ENCODE measurements around the gene FARP1. TPM values are rescaled to one million over a fixed set of nuclear protein-coding genes. Genes with fewer than 3 reads are reported as not detected.

The FARP1 gene
- polyA plus RNA-seq, 2 of the 4 experiments (the other 2 are of a cell fraction), result 9.4 to 13.0 TPM

DNA sequence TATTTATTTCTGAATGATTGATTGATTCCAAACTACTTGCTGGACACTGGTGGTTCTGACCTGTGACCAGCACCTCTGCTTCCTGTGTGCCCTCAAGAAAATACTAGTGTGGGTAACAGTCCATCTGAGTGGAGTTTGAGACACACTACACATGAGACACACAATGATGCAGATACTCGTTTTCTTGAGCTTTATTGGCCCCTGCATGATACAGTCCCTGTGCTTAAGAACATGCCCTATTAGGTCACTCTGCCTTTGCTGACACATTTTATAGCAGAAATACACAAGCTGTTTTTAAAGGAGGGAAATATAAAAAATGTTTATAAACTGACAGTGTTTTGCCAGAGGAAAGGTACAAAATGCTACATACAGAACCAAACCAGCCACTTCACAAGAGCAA, 307.1 kb downstream of the FARP1 start:
- Histone ChIP-seq H3K4me2 (no peak overlapping the region), H3K4me1 (peaks cover 17% of the 10 kb centered on the region; the same call in 2 of the 3 replicates), H3K4me3 (no peak overlapping the region), H3K9me3 (no peaks in the 10 kb centered on the region), H3K27ac (no peak overlapping the region)
- CTCF ChIA-PET, result interaction anchor here (0.9 to 2.4 kb wide), 10 partner anchors 9 to 397 kb away, joined by 3 to 8 read pairs (median 4); no protein-coding TSS in a partner anchor
- DNase-seq (ENCODE audit: low read depth in 1 of 2, low spot score in 1 of 2), result no peak
- 86% methylated on average over 1 of the region's 1 CpG for WGBS (ENCODE audit: missing lambda C conversion rate)
- no peak for FAIRE-seq
- no peak for ATAC-seq
- no peak for TF ChIP-seq RCOR1 (IDR thresholded peaks at IDR 0.05; ENCODE audit: low read depth, low read length)
- no peak for TF ChIP-seq HOXA7 (CRISPR knock-in tag; IDR thresholded peaks at IDR 0.05)
- no peak for TF ChIP-seq FOSL2 (IDR thresholded peaks at IDR 0.05)
- no peak for TF ChIP-seq FOSL2 (CRISPR knock-in tag; IDR thresholded peaks at IDR 0.05)
- TF ChIP-seq SREBF2 (IDR thresholded peaks at IDR 0.05), result no peak
- TF ChIP-seq, protein P1, sequence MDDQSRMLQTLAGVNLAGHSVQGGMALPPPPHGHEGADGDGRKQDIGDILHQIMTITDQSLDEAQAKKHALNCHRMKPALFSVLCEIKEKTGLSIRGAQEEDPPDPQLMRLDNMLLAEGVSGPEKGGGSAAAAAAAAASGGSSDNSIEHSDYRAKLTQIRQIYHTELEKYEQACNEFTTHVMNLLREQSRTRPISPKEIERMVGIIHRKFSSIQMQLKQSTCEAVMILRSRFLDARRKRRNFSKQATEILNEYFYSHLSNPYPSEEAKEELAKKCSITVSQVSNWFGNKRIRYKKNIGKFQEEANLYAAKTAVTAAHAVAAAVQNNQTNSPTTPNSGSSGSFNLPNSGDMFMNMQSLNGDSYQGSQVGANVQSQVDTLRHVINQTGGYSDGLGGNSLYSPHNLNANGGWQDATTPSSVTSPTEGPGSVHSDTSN (IDR thresholded peaks at IDR 0.05), result no peak
- no peak for TF ChIP-seq JUNB (IDR thresholded peaks at IDR 0.05)
- no peak for TF ChIP-seq ZC3H11A (IDR thresholded peaks at IDR 0.05)
- no peak for TF ChIP-seq HEYL (CRISPR knock-in tag; IDR thresholded peaks at IDR 0.05)
- no peak for TF ChIP-seq POLR2A (IDR thresholded peaks at IDR 0.05; ENCODE audit: low read length)
- no peak for TF ChIP-seq ZNF302 (CRISPR knock-in tag; IDR thresholded peaks at IDR 0.05)
- no peak for TF ChIP-seq HDAC2 (IDR thresholded peaks at IDR 0.05)
- TF ChIP-seq CHD4 (IDR thresholded peaks at IDR 0.05; ENCODE audit: borderline replicate concordance), result no peak
- no peak for TF ChIP-seq BHLHE40 (IDR thresholded peaks at IDR 0.05; ENCODE audit: low read depth, low read length)
- TF ChIP-seq TFCP2L1 (CRISPR knock-in tag; IDR thresholded peaks at IDR 0.05), result no peak
- TF ChIP-seq TP53 (CRISPR knock-in tag; IDR thresholded peaks at IDR 0.05), result no peak
- TF ChIP-seq MAFK (IDR thresholded peaks at IDR 0.05; ENCODE audit: partially characterized antibody), result no peak
- no peak for TF ChIP-seq RNF2 (IDR thresholded peaks at IDR 0.05; ENCODE audit: borderline replicate concordance, low read depth)
- POLR2A ChIA-PET, result no interaction called here

DNA sequence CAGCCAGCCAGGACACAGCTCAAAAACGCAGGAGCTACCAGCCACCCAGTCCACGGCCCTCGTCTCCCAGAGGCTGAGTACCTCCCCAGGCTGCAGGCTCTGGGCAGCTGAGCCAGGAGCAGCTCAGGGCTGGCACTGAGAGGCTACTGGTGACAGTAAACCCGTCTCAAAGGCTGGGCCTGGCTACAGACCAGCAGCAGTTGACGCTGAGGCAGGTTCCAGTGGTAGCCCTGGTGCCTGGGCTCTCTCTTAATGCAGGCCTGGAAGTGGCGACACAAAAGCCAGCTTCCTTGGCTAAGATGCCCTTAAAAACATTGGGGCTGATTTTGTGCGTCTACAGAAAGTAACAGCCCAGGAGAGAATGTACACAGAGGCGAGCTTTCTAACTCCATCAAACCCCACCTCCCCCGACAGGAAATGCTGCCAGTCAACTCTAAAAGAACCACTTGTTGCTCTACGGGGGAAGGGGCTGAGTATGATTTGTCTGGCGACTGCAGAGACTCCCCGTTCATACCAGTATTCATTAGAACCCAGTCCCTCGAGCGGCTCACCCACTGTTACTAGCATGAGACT, 307.7 kb downstream of the FARP1 start:
- FAIRE-seq (no peak), DNase-seq (ENCODE audit: low read depth in 1 of 2, low spot score in 1 of 2) (no peak), ATAC-seq (no peak)
- Histone ChIP-seq H3K4me2 (no peak overlapping the region), H3K4me1 (peaks cover 13% of the 10 kb centered on the region; the same call in 2 of the 3 replicates), H3K27ac (no peak overlapping the region), H3K4me3 (no peak overlapping the region), H3K9me3 (no peaks in the 10 kb centered on the region)
- TF ChIP-seq, protein P2, sequence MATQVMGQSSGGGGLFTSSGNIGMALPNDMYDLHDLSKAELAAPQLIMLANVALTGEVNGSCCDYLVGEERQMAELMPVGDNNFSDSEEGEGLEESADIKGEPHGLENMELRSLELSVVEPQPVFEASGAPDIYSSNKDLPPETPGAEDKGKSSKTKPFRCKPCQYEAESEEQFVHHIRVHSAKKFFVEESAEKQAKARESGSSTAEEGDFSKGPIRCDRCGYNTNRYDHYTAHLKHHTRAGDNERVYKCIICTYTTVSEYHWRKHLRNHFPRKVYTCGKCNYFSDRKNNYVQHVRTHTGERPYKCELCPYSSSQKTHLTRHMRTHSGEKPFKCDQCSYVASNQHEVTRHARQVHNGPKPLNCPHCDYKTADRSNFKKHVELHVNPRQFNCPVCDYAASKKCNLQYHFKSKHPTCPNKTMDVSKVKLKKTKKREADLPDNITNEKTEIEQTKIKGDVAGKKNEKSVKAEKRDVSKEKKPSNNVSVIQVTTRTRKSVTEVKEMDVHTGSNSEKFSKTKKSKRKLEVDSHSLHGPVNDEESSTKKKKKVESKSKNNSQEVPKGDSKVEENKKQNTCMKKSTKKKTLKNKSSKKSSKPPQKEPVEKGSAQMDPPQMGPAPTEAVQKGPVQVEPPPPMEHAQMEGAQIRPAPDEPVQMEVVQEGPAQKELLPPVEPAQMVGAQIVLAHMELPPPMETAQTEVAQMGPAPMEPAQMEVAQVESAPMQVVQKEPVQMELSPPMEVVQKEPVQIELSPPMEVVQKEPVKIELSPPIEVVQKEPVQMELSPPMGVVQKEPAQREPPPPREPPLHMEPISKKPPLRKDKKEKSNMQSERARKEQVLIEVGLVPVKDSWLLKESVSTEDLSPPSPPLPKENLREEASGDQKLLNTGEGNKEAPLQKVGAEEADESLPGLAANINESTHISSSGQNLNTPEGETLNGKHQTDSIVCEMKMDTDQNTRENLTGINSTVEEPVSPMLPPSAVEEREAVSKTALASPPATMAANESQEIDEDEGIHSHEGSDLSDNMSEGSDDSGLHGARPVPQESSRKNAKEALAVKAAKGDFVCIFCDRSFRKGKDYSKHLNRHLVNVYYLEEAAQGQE (IDR thresholded peaks at IDR 0.05), result no peak
- TF ChIP-seq TP53 (CRISPR knock-in tag; IDR thresholded peaks at IDR 0.05) (no peak), EP300 (IDR thresholded peaks at IDR 0.05) (no peak), RARB (CRISPR knock-in tag; IDR thresholded peaks at IDR 0.05) (no peak), FOSB (CRISPR knock-in tag; IDR thresholded peaks at IDR 0.05) (no peak), ZSCAN20 (CRISPR knock-in tag; IDR thresholded peaks at IDR 0.05) (no peak), BHLHE40 (IDR thresholded peaks at IDR 0.05; ENCODE audit: low read depth, low read length) (no peak), MAFK (IDR thresholded peaks at IDR 0.05; ENCODE audit: partially characterized antibody) (no peak)
- TF ChIP-seq, protein P3, sequence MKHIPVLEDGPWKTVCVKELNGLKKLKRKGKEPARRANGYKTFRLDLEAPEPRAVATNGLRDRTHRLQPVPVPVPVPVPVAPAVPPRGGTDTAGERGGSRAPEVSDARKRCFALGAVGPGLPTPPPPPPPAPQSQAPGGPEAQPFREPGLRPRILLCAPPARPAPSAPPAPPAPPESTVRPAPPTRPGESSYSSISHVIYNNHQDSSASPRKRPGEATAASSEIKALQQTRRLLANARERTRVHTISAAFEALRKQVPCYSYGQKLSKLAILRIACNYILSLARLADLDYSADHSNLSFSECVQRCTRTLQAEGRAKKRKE (CRISPR knock-in tag; IDR thresholded peaks at IDR 0.05; ENCODE audit: low read depth), result no peak
- TF ChIP-seq, protein P4, sequence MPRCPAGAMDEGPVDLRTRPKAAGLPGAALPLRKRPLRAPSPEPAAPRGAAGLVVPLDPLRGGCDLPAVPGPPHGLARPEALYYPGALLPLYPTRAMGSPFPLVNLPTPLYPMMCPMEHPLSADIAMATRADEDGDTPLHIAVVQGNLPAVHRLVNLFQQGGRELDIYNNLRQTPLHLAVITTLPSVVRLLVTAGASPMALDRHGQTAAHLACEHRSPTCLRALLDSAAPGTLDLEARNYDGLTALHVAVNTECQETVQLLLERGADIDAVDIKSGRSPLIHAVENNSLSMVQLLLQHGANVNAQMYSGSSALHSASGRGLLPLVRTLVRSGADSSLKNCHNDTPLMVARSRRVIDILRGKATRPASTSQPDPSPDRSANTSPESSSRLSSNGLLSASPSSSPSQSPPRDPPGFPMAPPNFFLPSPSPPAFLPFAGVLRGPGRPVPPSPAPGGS (IDR thresholded peaks at IDR 0.05), result no peak
- POLR2A ChIA-PET, result no interaction called here
- 76% methylated on average over 8 of the region's 14 CpGs for WGBS (ENCODE audit: missing lambda C conversion rate)
- CTCF ChIA-PET, result interaction anchor here (0.7 to 2.4 kb wide), 11 partner anchors 10 to 223 kb away, joined by 3 to 8 read pairs (median 4); no protein-coding TSS in a partner anchor

Measured in A549 (cell line).